Heart right ventricle (tissue), 16 donors: ENCODE measurements around the gene CDH13. TPM values are rescaled to one million over a fixed set of nuclear protein-coding genes. Genes with fewer than 3 reads are reported as not detected.
A peak's percentile ranks its signal among the peaks of the same experiment; 100 is the strongest.

Source experiments
- ATAC-seq, 8 donors: fragments of 200-7000 bp; cut with Tn5 transposase; one replicate each; pipeline ENCODE4 v1.9.1; 2020; ENCODE audit warnings: mild to moderate bottlenecking in 8 of 8, moderate library complexity in 8 of 8, moderate number of reproducible peaks in 1 of 8
- DNase-seq, 2 donors: peaks; one replicate each; pipeline ENCODE4 v3.0.0-alpha.2; 2020
- H3K27ac ChIP-seq, 10 donors: fragments of 200-600 bp; sonication (generic) in 2 of 10; one replicate each; pipeline versions ENCODE4 v1.5.0 to v1.8.0; 2020 to 2022; ENCODE audit warnings: mild to moderate bottlenecking in 3 of 10
- H3K27me3 ChIP-seq, 7 donors: fragments of 200-600 bp; one replicate each; pipeline ENCODE4 v1.8.0; 2021 to 2022; ENCODE audit warnings: mild to moderate bottlenecking in 2 of 7
- H3K36me3 ChIP-seq, 9 donors: fragments of 200-600 bp; sonication (generic) in 1 of 9; one replicate each; pipeline versions ENCODE4 v1.5.0 to v1.8.0; 2020 to 2022; ENCODE audit warnings: mild to moderate bottlenecking in 2 of 9
- H3K4me1 ChIP-seq, 9 donors: fragments of 200-600 bp; sonication (generic) in 1 of 9; one replicate each; pipeline versions ENCODE4 v1.5.0 to v1.8.0; 2020 to 2022; ENCODE audit warnings: mild to moderate bottlenecking in 4 of 9
- H3K4me3 ChIP-seq, 10 donors: fragments of 200-600 bp; sonication (generic) in 2 of 10; one replicate each; pipeline versions ENCODE4 v1.5.0 to v1.8.0; 2020 to 2022; ENCODE audit warnings: mild to moderate bottlenecking in 7 of 10, moderate library complexity in 2 of 10
- H3K9me3 ChIP-seq, 11 donors: fragments of 200-600 bp in 10 of 11; sonication (generic) in 2 of 11; one replicate each; pipeline versions ENCODE4 v1.5.0 to v1.8.0; 2013 to 2022; ENCODE audit warnings: mild to moderate bottlenecking in 2 of 11, control low read depth in 1 of 11, moderate library complexity in 1 of 11
- WGBS, 2 donors: extraction: QIAGEN DNeasy Blood & Tissue Kit; methylation state at CpG; one replicate each; pipeline ENCODE4 v1.1.7; 2013; ENCODE audit warnings: inconsistent platforms in 1 of 2; 5-methylcytosine and 5-hydroxymethylcytosine counted together
- intact Hi-C, 10 donors: fragments of 100-400 bp; cut with DNase I; formaldehyde crosslinking; loops; one replicate each; pipeline versions ENCODE4 v1.11.1 to v1.14.2; 2022
- polyA plus RNA-seq, 2 donors: library from polyadenylated mRNA; stranded (reverse); fragments of 200-250 nt; gene quantifications; one replicate each; pipeline ENCODE4 v1.2.3, GENCODE V29; 2013
- total RNA-seq, 10 donors: library from RNA; stranded (reverse); fragmentation: NEBNext Ultra II Directional in 3 of 10; extraction: Animal tissue kit (Norgen Biotek cat#: 25700) in 3 of 10; gene quantifications; one replicate each; pipeline versions ENCODE4 v1.2.1 to v1.2.4, GENCODE V29; 2021 to 2023
- TF ChIP-seq, protein P1 (sequence below), 9 donors: fragments of 200-600 bp; sonication (generic) in 2 of 9; IDR thresholded peaks; one replicate each; pipeline versions ENCODE4 v1.5.0 to v1.8.0; 2021 to 2022; ENCODE audit warnings: antibody characterized with exemption in 9 of 9, mild to moderate bottlenecking in 5 of 9, moderate library complexity in 1 of 9
- donor health status: Arrhythmogenic right ventricular cardiomyopathy.
- donor health status: ischemic (EF 13 %, LVEDD 7.1; RV severe dilation, severe dysfunction).
- donor health status: healthy with polysubstance abuse.
- donor health status: DM: no; HTN: yes; CAD: no.
- donor health status: DM: no; HTN: no; CAD: no.
- donor health status: ischemic (EF 25% LVEDD 6.9; RV normal size, moderate dysfunction).
- donor health status: ischemic (EF 25% LVEDD 5.7; RV mildly dilated, moderate dysfunction).
- donor health status: healthy.
- donor health status: DM: yes; HTN: yes; CAD: no.
- donor health status: Ischemic cardiomyopathy.
- donor health status: ischemic (EF 35%, LVEDD 5.7; RV mildly dilated, moderate dysfunction).
- donor health status: nonischemic (EF 11% LVEDD 7.7; RV severe dilation, severe dysfunction).
- donor health status: DM: yes; HTN: yes; CAD: no.
- donor health status: PGD.
- donor health status: ischemic (EF 29% LVEDD 5.4; RV normal size, mild dysfunction).
- donor health status: nonischemic (EF 23%, LVEDD 6.1; RV moderate dilation, normal function).

The CDH13 gene
- total and polyA plus RNA-seq, 12 donors: 15.5 to 221 (median 168) TPM

GRCh38 chr16:82796047-82796446 is 169.3 kb downstream of the CDH13 start:
- ATAC-seq: no peak

GRCh38 chr16:82801361-82801760 is 174.6 kb downstream of the CDH13 start:
- Histone ChIP-seq H3K4me1 (peaks cover 0 to 14% (median 0%) of the 10 kb centered on the region in 9 donors), H3K9me3 (no peaks in the 10 kb centered on the region), H3K36me3 (no peaks in the 10 kb centered on the region), H3K4me3 (no peak overlapping the region), H3K27ac (no peak overlapping the region), H3K27me3 (no peaks in the 10 kb centered on the region)
- no peak for DNase-seq
- no peak for ATAC-seq
- WGBS, 2 donors: 89 to 97% methylated on average over 4 of the region's 4 CpGs
- TF ChIP-seq, protein P1, sequence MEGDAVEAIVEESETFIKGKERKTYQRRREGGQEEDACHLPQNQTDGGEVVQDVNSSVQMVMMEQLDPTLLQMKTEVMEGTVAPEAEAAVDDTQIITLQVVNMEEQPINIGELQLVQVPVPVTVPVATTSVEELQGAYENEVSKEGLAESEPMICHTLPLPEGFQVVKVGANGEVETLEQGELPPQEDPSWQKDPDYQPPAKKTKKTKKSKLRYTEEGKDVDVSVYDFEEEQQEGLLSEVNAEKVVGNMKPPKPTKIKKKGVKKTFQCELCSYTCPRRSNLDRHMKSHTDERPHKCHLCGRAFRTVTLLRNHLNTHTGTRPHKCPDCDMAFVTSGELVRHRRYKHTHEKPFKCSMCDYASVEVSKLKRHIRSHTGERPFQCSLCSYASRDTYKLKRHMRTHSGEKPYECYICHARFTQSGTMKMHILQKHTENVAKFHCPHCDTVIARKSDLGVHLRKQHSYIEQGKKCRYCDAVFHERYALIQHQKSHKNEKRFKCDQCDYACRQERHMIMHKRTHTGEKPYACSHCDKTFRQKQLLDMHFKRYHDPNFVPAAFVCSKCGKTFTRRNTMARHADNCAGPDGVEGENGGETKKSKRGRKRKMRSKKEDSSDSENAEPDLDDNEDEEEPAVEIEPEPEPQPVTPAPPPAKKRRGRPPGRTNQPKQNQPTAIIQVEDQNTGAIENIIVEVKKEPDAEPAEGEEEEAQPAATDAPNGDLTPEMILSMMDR (IDR thresholded peaks at IDR 0.05): no peak
- intact Hi-C loops: no loop called here

More at GRCh38 chr16:82796047-82796446, 169.3 kb downstream of the CDH13 start:
- Histone ChIP-seq H3K9me3 (no peaks in the 10 kb centered on the region), H3K27ac (no peak overlapping the region), H3K4me1 (peaks cover 0 to 6% (median 0%) of the 10 kb centered on the region in 9 donors), H3K36me3 (no peaks in the 10 kb centered on the region), H3K4me3 (no peak overlapping the region), H3K27me3 (no peaks in the 10 kb centered on the region)
- TF ChIP-seq, protein P1 (IDR thresholded peaks at IDR 0.05): peak in 4 of 9 donors; percentile 8 to 41 (median 9)
- intact Hi-C loops: no loop called here
- 79 to 84% methylated on average over 3 of the region's 3 CpGs for WGBS, 2 donors
- DNase-seq: no peak

- ATAC-seq (no peak), DNase-seq (no peak)
- TF ChIP-seq, protein P1 (IDR thresholded peaks at IDR 0.05): no peak
- Histone ChIP-seq H3K27ac (no peak overlapping the region), H3K4me3 (no peak overlapping the region), H3K4me1 (peaks cover 0 to 18% (median 4%) of the 10 kb centered on the region in 9 donors), H3K36me3 (no peaks in the 10 kb centered on the region), H3K27me3 (no peaks in the 10 kb centered on the region), H3K9me3 (no peaks in the 10 kb centered on the region)
- intact Hi-C loops: no loop called here
- WGBS, 2 donors: 94 to 95% methylated on average over 1 of the region's 1 CpG
Measured at GRCh38 chr16:82805866-82806265, 179.1 kb downstream of the CDH13 start.

DNA sequence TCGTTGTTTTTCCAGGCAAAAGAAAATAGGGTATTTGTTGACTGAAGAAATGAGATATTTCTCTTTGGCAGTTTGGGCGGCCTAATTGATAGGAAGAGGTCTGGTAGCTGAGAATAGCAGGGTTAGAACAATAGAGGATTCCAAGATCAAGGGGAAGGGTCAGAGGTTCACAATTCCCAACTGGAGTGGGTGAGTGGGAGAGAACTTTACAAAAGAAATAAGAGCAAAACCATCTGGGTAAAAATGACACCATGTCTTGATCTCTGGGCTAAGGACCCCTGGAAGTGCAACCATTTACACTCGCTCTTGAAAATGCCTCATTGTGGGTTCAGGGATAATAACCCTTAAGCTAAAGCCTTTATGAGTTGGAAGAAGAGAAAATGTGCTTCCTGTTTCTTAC is 180.5 kb downstream of the CDH13 start:
- H3K36me3 ChIP-seq: no peaks in the 10 kb centered on the region

More for the DNA sequence above, 180.5 kb downstream of the CDH13 start:
- ATAC-seq (no peak), DNase-seq (no peak)
- Histone ChIP-seq H3K27ac (no peak overlapping the region), H3K9me3 (no peaks in the 10 kb centered on the region), H3K4me1 (peaks cover 0 to 26% (median 4%) of the 10 kb centered on the region in 9 donors), H3K27me3 (no peaks in the 10 kb centered on the region), H3K4me3 (no peak overlapping the region)
- TF ChIP-seq, protein P1 (IDR thresholded peaks at IDR 0.05): no peak
- intact Hi-C loops: no loop called here
- whole genome bisulfite sequencing, 2 donors: 65 to 68% methylated on average over 3 of the region's 3 CpGs
